ENCODE results near the gene TMEM126A.

The TMEM126A gene

GRCh38 chr11:85619499-85619898 is 28.3 kb upstream of the TMEM126A start:
- DNase-seq (ENCODE audit: extremely low read depth, insufficient read length) = no peak
- Histone ChIP-seq H3K4me3 (replicated peaks; ENCODE audit: low read depth, low read length) (no peak overlapping the region), H3K36me3 (ENCODE audit: control insufficient read depth, insufficient read depth, low read length) (no peaks in the 10 kb centered on the region), H3K27me3 (replicated peaks; ENCODE audit: control insufficient read depth, insufficient read depth, low read length) (no peaks in the 10 kb centered on the region)
- TF ChIP-seq CTCF (IDR thresholded peaks at IDR 0.05; ENCODE audit: insufficient read depth, low read length, poor library complexity, severe bottlenecking) = no peak

GRCh38 chr11:85620256-85620655 is 27.5 kb upstream of the TMEM126A start:
- no peak for TF ChIP-seq CTCF (IDR thresholded peaks at IDR 0.05; ENCODE audit: insufficient read depth, low read length, poor library complexity, severe bottlenecking)
- no peak for DNase-seq (ENCODE audit: extremely low read depth, insufficient read length)

GRCh38 chr11:85626496-85626895 is 21.3 kb upstream of the TMEM126A start:
- Histone ChIP-seq H3K27me3 (replicated peaks; ENCODE audit: control insufficient read depth, insufficient read depth, low read length) (no peaks in the 10 kb centered on the region), H3K4me3 (replicated peaks; ENCODE audit: low read depth, low read length) (no peak overlapping the region), H3K36me3 (ENCODE audit: control insufficient read depth, insufficient read depth, low read length) (no peaks in the 10 kb centered on the region)
- no peak for DNase-seq (ENCODE audit: extremely low read depth, insufficient read length)
- TF ChIP-seq CTCF (IDR thresholded peaks at IDR 0.05; ENCODE audit: insufficient read depth, low read length, poor library complexity, severe bottlenecking) = no peak

More at GRCh38 chr11:85620256-85620655, 27.5 kb upstream of the TMEM126A start:
- H3K4me3 ChIP-seq (replicated peaks; ENCODE audit: low read depth, low read length) = no peak overlapping the region
- no peaks in the 10 kb centered on the region for H3K27me3 ChIP-seq (replicated peaks; ENCODE audit: control insufficient read depth, insufficient read depth, low read length)
- H3K36me3 ChIP-seq (ENCODE audit: control insufficient read depth, insufficient read depth, low read length) = no peaks in the 10 kb centered on the region

GRCh38 chr11:85627332-85627997 is 20.3 kb upstream of the TMEM126A start, which contains the start of gene DLG2:
TSS of gene DLG2 (minus strand) at chr11:85627344.
- no peaks in the 10 kb centered on the region for H3K27me3 ChIP-seq (replicated peaks; ENCODE audit: control insufficient read depth, insufficient read depth, low read length)
- TF ChIP-seq CTCF (IDR thresholded peaks at IDR 0.05; ENCODE audit: insufficient read depth, low read length, poor library complexity, severe bottlenecking) = no peak
- no peak for DNase-seq (ENCODE audit: extremely low read depth, insufficient read length)

GRCh38 chr11:85627998-85628770 is 19.6 kb upstream of the TMEM126A start, which contains the start of gene TMEM126B:
TSS of gene TMEM126B (plus strand) at chr11:85628593. CDS start at chr11:85628608, 15 bp downstream.
- TF ChIP-seq CTCF (IDR thresholded peaks at IDR 0.05; ENCODE audit: insufficient read depth, low read length, poor library complexity, severe bottlenecking) = no peak

More at GRCh38 chr11:85627332-85627997, 20.3 kb upstream of the TMEM126A start, which contains the start of gene DLG2:
- Histone ChIP-seq H3K36me3 (ENCODE audit: control insufficient read depth, insufficient read depth, low read length) (no peaks in the 10 kb centered on the region), H3K4me3 (replicated peaks; ENCODE audit: low read depth, low read length) (peak within 1 kb of the TSS; percentile 79)

More at GRCh38 chr11:85627998-85628770, 19.6 kb upstream of the TMEM126A start, which contains the start of gene TMEM126B:
- peak; percentile 93 for DNase-seq (ENCODE audit: extremely low read depth, insufficient read length)
- peak within 1 kb of the TSS; percentile 79 for H3K4me3 ChIP-seq (replicated peaks; ENCODE audit: low read depth, low read length)
- no peaks in the 10 kb centered on the region for H3K27me3 ChIP-seq (replicated peaks; ENCODE audit: control insufficient read depth, insufficient read depth, low read length)
- H3K36me3 ChIP-seq (ENCODE audit: control insufficient read depth, insufficient read depth, low read length) = no peaks in the 10 kb centered on the region
